GM12878 (cell line): ENCODE data around the gene STXBP4. TPM values are rescaled to one million over a fixed set of nuclear protein-coding genes. Genes with fewer than 3 reads are reported as not detected.
A peak's percentile ranks its signal among the peaks of the same experiment; 100 is the strongest.

Source experiments
- ATAC-seq: fragments of 200-7000 bp; cut with Tn5 transposase; 3 replicates; pipeline ENCODE4 v1.9.1; 2020; ENCODE audit warnings: mild to moderate bottlenecking, moderate library complexity
- BruUV-seq: library from RNA; stranded (reverse); fragments of 400-500 nt; replicated peaks from 2 replicates; lab custom pipeline; 2021; lab: Mats Ljungman, UMichigan
- CTCF ChIA-PET: fragments of 300-600 bp; sonication (Branson Sonifier 250); formaldehyde crosslinking; extraction: SDS; loops from one replicate; lab custom pipeline; 2021; ENCODE audit warnings: inconsistent platforms; lab: Yijun Ruan, JAX
- POLR2A ChIA-PET: fragments of 350-600 bp; formaldehyde crosslinking; extraction: SDS; loops from one replicate; lab custom pipeline; 2021; ENCODE audit warnings: inconsistent platforms; lab: Charles Lee
- RAD21 ChIA-PET: fragments of 300-600 bp; sonication (Branson Sonifier 250); formaldehyde crosslinking; loops from one replicate; lab custom pipeline; 2023; ENCODE audit warnings: antibody characterized with exemption; ENCODE audit not compliant: unreplicated experiment; lab: Charles Lee
- SMC1A ChIA-PET: fragments of 300-600 bp; sonication (Branson Sonifier 250); formaldehyde crosslinking; loops from one replicate; lab custom pipeline; 2023; ENCODE audit not compliant: unreplicated experiment, uncharacterized antibody; lab: Charles Lee
- DNase-seq: peaks from one replicate; pipeline ENCODE4 v3.0.0-alpha.2; 2011; ENCODE audit warnings: low read depth, low spot score
- FAIRE-seq: peaks from 3 replicates; lab custom pipeline; 2011; peaks lifted over from hg19 to GRCh38; lab: Jason Lieb, UNC
- H2AFZ ChIP-seq: 2 replicates; pipeline ENCODE4 v1.6.0; 2011; ENCODE audit warnings: low read depth, low read length, control low read depth; ENCODE audit not compliant: control insufficient read depth
- H3K27ac ChIP-seq: 2 replicates; pipeline ENCODE4 v1.5.1; 2011; ENCODE audit warnings: control low read depth; ENCODE audit not compliant: control insufficient read depth, insufficient read depth
- H3K27me3 ChIP-seq, 2 experiments: replicated peaks in 1 of 2; 2 replicates each; pipeline versions ENCODE4 v1.6.0 to v1.6.1; 2011; ENCODE audit warnings: low read length in 1 of 2; ENCODE audit not compliant: control insufficient read depth in 2 of 2, insufficient read depth in 2 of 2
- H3K36me3 ChIP-seq, 2 experiments: 2 replicates each; pipeline ENCODE4 v1.5.1; 2011; ENCODE audit warnings: low read length in 1 of 2; ENCODE audit not compliant: control insufficient read depth in 2 of 2, insufficient read depth in 2 of 2
- H3K4me1 ChIP-seq: 2 replicates; pipeline ENCODE4 v1.6.1; 2011; ENCODE audit warnings: mild to moderate bottlenecking, low read length, moderate library complexity, mixed read lengths; ENCODE audit not compliant: control insufficient read depth, insufficient read depth
- H3K4me2 ChIP-seq: 2 replicates; pipeline ENCODE4 v1.6.0; 2011; ENCODE audit warnings: control low read depth; ENCODE audit not compliant: control insufficient read depth, insufficient read depth
- H3K4me3 ChIP-seq: fragments of 200-600 bp; sonication (generic); 2 replicates; pipeline ENCODE4 v1.5.1; 2016
- H3K79me2 ChIP-seq: 2 replicates; pipeline ENCODE4 v1.6.0; 2011; ENCODE audit warnings: low read length; ENCODE audit not compliant: control insufficient read depth, insufficient read depth
- H3K9ac ChIP-seq: 2 replicates; pipeline ENCODE4 v1.8.0; 2011; ENCODE audit warnings: low read length, control low read depth, mixed read lengths; ENCODE audit not compliant: control insufficient read depth, insufficient read depth
- H3K9me3 ChIP-seq: replicated peaks from 3 replicates; pipeline ENCODE4 v1.5.1; 2011; ENCODE audit warnings: mild to moderate bottlenecking, low read length; ENCODE audit not compliant: control insufficient read depth, insufficient read depth
- H4K20me1 ChIP-seq: 2 replicates; pipeline ENCODE4 v1.6.0; 2011; ENCODE audit not compliant: control insufficient read depth, insufficient read depth
- CEBPB ChIP-seq, 2 experiments: fragments of 150-350 bp in 1 of 2; IDR thresholded peaks; 2 replicates each; pipeline ENCODE4 v1.6.1; 2012 to 2014; ENCODE audit warnings: low read depth in 2 of 2, low read length in 2 of 2, borderline replicate concordance in 1 of 2, inconsistent platforms in 1 of 2
- IKZF2 ChIP-seq, 2 experiments: fragments of 450-650 bp; IDR thresholded peaks; 2 replicates each; pipeline ENCODE4 v1.6.1; 2017; ENCODE audit warnings: mild to moderate bottlenecking in 2 of 2, moderate library complexity in 2 of 2
- WGBS: methylation state at CpG from one replicate; pipeline ENCODE4 v1.1.6; 2016; ENCODE audit warnings: low lambda C conversion rate; ENCODE audit not compliant: insufficient replicate concordance, insufficient coverage; ENCODE audit errors: missing lambda C conversion rate; 5-methylcytosine and 5-hydroxymethylcytosine counted together
- in situ Hi-C: fragments of 300-500 bp; cut with MboI; formaldehyde crosslinking; loops from 9 replicates; pipeline ENCODE4 v1.14.3; 2018; ENCODE audit warnings: mixed read lengths
- intact Hi-C: fragments of 100-400 bp; cut with micrococcal nuclease; formaldehyde crosslinking; loops from one replicate; pipeline ENCODE4 v1.14.2; 2022; ENCODE audit not compliant: unreplicated experiment
- polyA plus RNA-seq, 11 experiments: library from polyadenylated mRNA; depleted of rRNA in 4 of 11; unstranded in 6 of 11; stranded (reverse) in 5 of 11; fragments of >200 nt; fragmentation: Nextera tagmentation in 4 of 11; fragmentation: Illumina TruSeq in 1 of 11; extraction: Ambion mirVana in 4 of 11; extraction: Trizol in 1 of 11; gene quantifications; 1 replicate in 1 of 11; 2 replicates in 10 of 11; pipeline versions ENCODE4 v1.2.1 to v1.2.3, GENCODE V29; 2011 to 2016; ENCODE audit warnings: inconsistent platforms in 2 of 11, missing spikeins in 2 of 11, low read depth in 1 of 11
- total RNA-seq, 4 experiments: library from RNA; depleted of rRNA in 3 of 4; stranded (reverse); fragments of >200 nt in 3 of 4; fragmentation: Illumina TruSeq in 1 of 4; extraction: Trizol in 1 of 4; gene quantifications; 2 replicates each; pipeline versions ENCODE4 v1.2.1 to v1.2.3, GENCODE V29; 2013 to 2021
- TF ChIP-seq, protein P1 (sequence below): fragments of 450-650 bp; IDR thresholded peaks from 2 replicates; pipeline ENCODE4 v1.6.1; 2017; ENCODE audit warnings: low read depth, mild to moderate bottlenecking, moderate library complexity
- TF ChIP-seq, protein P2 (sequence below): fragments of 450-650 bp; IDR thresholded peaks from 2 replicates; pipeline ENCODE4 v1.6.1; 2018; ENCODE audit warnings: mild to moderate bottlenecking, low read depth, moderate library complexity; ENCODE audit not compliant: partially characterized antibody

STXBP4 gene
- total and polyA plus RNA-seq, 10 of the 15 experiments (the other 5 are each of a cell fraction or from before 2014, with no cell fraction given), result 4.3 to 11.0 (median 6.7) TPM

DNA sequence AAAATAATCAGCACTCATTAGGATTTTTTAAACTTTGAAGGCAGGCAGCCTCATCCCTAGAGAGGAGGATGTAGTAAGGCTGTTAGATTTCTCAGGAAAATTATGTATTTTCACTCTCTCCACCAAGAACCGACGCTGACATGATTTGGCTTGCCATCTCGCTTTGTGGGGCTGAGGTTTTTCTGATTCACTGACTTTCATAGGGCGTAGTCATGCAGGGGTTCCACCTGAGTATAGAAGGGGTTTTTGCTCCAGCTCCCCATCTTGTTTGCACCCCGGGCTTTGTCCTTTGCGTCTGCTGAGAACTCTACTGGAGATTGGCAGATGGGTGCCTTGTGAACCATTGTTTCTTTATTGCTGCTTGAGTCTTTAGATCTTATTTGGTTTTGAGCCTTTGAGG is 47.7 kb upstream of the STXBP4 start:
- BruUV-seq, result no TSS peak
- peak; percentile 62 for ATAC-seq

More for the DNA sequence above, 47.7 kb upstream of the STXBP4 start:
- CTCF ChIA-PET, result no interaction called here
- H3K4me1 ChIP-seq, result no peaks in the 10 kb centered on the region
- H2AFZ ChIP-seq, result 0 out of 2 replicates have a peak overlapping the region, but pooled peaks have one; percentile 17
- POLR2A ChIA-PET, result no interaction called here
- FAIRE-seq (no peak), DNase-seq (no peak)
- no peak overlapping the region for H3K9ac ChIP-seq
- H3K27me3 ChIP-seq, result no peaks in the 10 kb centered on the region
- H4K20me1 ChIP-seq, result no peaks in the 10 kb centered on the region
- no peak for TF ChIP-seq CEBPB (IDR thresholded peaks at IDR 0.05; ENCODE audit: borderline replicate concordance in 1 of 2, low read depth in 2 of 2, low read length in 2 of 2)
- TF ChIP-seq, protein P1, sequence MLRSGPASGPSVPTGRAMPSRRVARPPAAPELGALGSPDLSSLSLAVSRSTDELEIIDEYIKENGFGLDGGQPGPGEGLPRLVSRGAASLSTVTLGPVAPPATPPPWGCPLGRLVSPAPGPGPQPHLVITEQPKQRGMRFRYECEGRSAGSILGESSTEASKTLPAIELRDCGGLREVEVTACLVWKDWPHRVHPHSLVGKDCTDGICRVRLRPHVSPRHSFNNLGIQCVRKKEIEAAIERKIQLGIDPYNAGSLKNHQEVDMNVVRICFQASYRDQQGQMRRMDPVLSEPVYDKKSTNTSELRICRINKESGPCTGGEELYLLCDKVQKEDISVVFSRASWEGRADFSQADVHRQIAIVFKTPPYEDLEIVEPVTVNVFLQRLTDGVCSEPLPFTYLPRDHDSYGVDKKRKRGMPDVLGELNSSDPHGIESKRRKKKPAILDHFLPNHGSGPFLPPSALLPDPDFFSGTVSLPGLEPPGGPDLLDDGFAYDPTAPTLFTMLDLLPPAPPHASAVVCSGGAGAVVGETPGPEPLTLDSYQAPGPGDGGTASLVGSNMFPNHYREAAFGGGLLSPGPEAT, result peak; percentile 37; the same call in 1 of the 2 replicates
- TF ChIP-seq, protein P2, sequence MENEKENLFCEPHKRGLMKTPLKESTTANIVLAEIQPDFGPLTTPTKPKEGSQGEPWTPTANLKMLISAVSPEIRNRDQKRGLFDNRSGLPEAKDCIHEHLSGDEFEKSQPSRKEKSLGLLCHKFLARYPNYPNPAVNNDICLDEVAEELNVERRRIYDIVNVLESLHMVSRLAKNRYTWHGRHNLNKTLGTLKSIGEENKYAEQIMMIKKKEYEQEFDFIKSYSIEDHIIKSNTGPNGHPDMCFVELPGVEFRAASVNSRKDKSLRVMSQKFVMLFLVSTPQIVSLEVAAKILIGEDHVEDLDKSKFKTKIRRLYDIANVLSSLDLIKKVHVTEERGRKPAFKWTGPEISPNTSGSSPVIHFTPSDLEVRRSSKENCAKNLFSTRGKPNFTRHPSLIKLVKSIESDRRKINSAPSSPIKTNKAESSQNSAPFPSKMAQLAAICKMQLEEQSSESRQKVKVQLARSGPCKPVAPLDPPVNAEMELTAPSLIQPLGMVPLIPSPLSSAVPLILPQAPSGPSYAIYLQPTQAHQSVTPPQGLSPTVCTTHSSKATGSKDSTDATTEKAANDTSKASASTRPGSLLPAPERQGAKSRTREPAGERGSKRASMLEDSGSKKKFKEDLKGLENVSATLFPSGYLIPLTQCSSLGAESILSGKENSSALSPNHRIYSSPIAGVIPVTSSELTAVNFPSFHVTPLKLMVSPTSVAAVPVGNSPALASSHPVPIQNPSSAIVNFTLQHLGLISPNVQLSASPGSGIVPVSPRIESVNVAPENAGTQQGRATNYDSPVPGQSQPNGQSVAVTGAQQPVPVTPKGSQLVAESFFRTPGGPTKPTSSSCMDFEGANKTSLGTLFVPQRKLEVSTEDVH, result no peak
- TF ChIP-seq IKZF2 (IDR thresholded peaks at IDR 0.05), result peak in 1 of 2 experiments; percentile 16; a peak in 2 of 4 replicates
- H3K4me3 ChIP-seq, result no peak overlapping the region
- intact Hi-C loops (no loop called here), in situ Hi-C loops (no loop called here)
- SMC1A ChIA-PET, result no interaction called here
- WGBS, result 0% methylated on average over 6 of the region's 6 CpGs
- no peak overlapping the region for H3K4me2 ChIP-seq
- no peaks in the 10 kb centered on the region for H3K79me2 ChIP-seq
- no peak overlapping the region; the same call in 1 of the 2 replicates for H3K27ac ChIP-seq
- H3K36me3 ChIP-seq, result no peaks in the 10 kb centered on the region
- RAD21 ChIA-PET, result no interaction called here
- no peaks in the 10 kb centered on the region; the same call in 2 of the 3 replicates for H3K9me3 ChIP-seq
